GM18907 (cell line): ENCODE data around the gene PCDHA5.

Experiments used
- ATAC-seq: cut with Tn5 transposase; IDR thresholded peaks from one replicate; pipeline ENCODE4 v1.9.1; 2021; ENCODE audit warnings: mild to moderate bottlenecking, moderate library complexity; ENCODE audit not compliant: unreplicated experiment

The PCDHA5 gene

GRCh38 chr5:140857987-140858240 lies 36.5 kb downstream of the PCDHA5 start:
- no peak for ATAC-seq

GRCh38 chr5:140862441-140863295 lies 41.3 kb downstream of the PCDHA5 start:
- no peak for ATAC-seq

- ATAC-seq = no peak
Observed at GRCh38 chr5:140868721-140869554, 47.5 kb downstream of the PCDHA5 start, which contains the start of gene PCDHA11. Gene PCDHA11 (plus strand): TSS chr5:140868957. CDS start chr5:140869104, 147 bp downstream.

- ATAC-seq = no peak
Observed at GRCh38 chr5:140869555-140869886, 48.1 kb downstream of the PCDHA5 start.

- ATAC-seq = no peak
Observed at GRCh38 chr5:140870221-140871201, 49.1 kb downstream of the PCDHA5 start.
